GM19023 (cell line): ENCODE results near the gene THAP12.
"Not testable (repeated sequence)": the region's sequence is repeated elsewhere in the genome, so short reads cannot be mapped to it uniquely, and the experiment has no call there.

Source experiments
- ATAC-seq: cut with Tn5 transposase; IDR thresholded peaks from one replicate; pipeline ENCODE4 v1.9.1; 2021; ENCODE audit warnings: mild to moderate bottlenecking, moderate library complexity; ENCODE audit not compliant: unreplicated experiment

The THAP12 gene

GRCh38 chr11:76380977-76381719 lies at the start of gene THAP12, which contains the start of gene GVQW3:
Gene THAP12, minus strand, starts transcription at chr11:76381132. Its CDS starts 296 bp downstream, at chr11:76380836.
Gene GVQW3, plus strand, starts transcription at chr11:76381323. Its CDS starts 506 bp downstream, at chr11:76381829.
- peak; percentile 77 for ATAC-seq

GRCh38 chr11:76426660-76427059 lies 45.7 kb upstream of the THAP12 start:
- ATAC-seq, result no peak

- ATAC-seq, result no peak
These were observed 44.0 kb upstream of the THAP12 start for GRCh38 chr11:76424891-76425290.

GRCh38 chr11:76424379-76424778 lies 43.4 kb upstream of the THAP12 start:
- ATAC-seq, result no peak

- ATAC-seq, result no peak
These were observed 39.0 kb upstream of the THAP12 start for GRCh38 chr11:76419896-76420295.

- ATAC-seq, result no peak
These were observed 34.1 kb upstream of the THAP12 start for GRCh38 chr11:76415073-76415472.

- ATAC-seq, result no peak
These were observed 30.0 kb upstream of the THAP12 start for GRCh38 chr11:76410851-76411357.

- ATAC-seq, result no peak
These were observed 27.4 kb upstream of the THAP12 start for GRCh38 chr11:76408171-76408965.

GRCh38 chr11:76406359-76406758 lies 25.4 kb upstream of the THAP12 start:
- ATAC-seq, result no peak

GRCh38 chr11:76401484-76401883 lies 20.6 kb upstream of the THAP12 start:
- not testable (repeated sequence) for ATAC-seq

- ATAC-seq, result no peak
These were observed 20.0 kb upstream of the THAP12 start for GRCh38 chr11:76400967-76401366.

GRCh38 chr11:76397383-76397782 lies 16.5 kb upstream of the THAP12 start:
- ATAC-seq, result no peak

- no peak for ATAC-seq
These were observed 14.4 kb upstream of the THAP12 start for GRCh38 chr11:76395296-76395695.

GRCh38 chr11:76394411-76394810 lies 13.5 kb upstream of the THAP12 start:
- ATAC-seq, result no peak

GRCh38 chr11:76392870-76393269 lies 11.9 kb upstream of the THAP12 start:
- ATAC-seq, result no peak

- no peak for ATAC-seq
These were observed 11.0 kb upstream of the THAP12 start for GRCh38 chr11:76391811-76392475.

- no peak for ATAC-seq
These were observed 10.1 kb upstream of the THAP12 start for GRCh38 chr11:76391021-76391420.

- ATAC-seq, result no peak
These were observed 7.5 kb upstream of the THAP12 start for GRCh38 chr11:76388408-76388807.

- ATAC-seq, result no peak
These were observed 5.0 kb upstream of the THAP12 start for GRCh38 chr11:76385903-76386302.

- ATAC-seq, result no peak
These were observed 1.3 kb upstream of the THAP12 start for GRCh38 chr11:76382209-76382608.
